DOHH2 (cell line): ENCODE results near the gene CWH43.

Experiments
- H3F3A ChIP-seq: fragments of 200-600 bp; sonication (generic), shearing (Covaris generic); 2 replicates; pipeline ENCODE4 v1.6.0; 2016; ENCODE audit warnings: antibody characterized with exemption, mild to moderate bottlenecking; ENCODE audit not compliant: control insufficient read depth, insufficient read depth
- H3K27ac ChIP-seq: fragments of 200-600 bp; sonication (generic); 2 replicates; pipeline ENCODE4 v1.5.1; 2014; ENCODE audit warnings: low read depth, mild to moderate bottlenecking, low read length, moderate library complexity
- H3K27me3 ChIP-seq: fragments of 200-600 bp; sonication (generic); 2 replicates; pipeline ENCODE4 v1.6.1; 2014; ENCODE audit warnings: mild to moderate bottlenecking, low read length, mixed read lengths; ENCODE audit not compliant: control insufficient read depth
- H3K36me3 ChIP-seq: fragments of 200-600 bp; sonication (generic); 2 replicates; pipeline ENCODE4 v1.6.1; 2014; ENCODE audit warnings: mild to moderate bottlenecking, low read length, moderate library complexity, mixed read lengths; ENCODE audit not compliant: control insufficient read depth
- H3K4me1 ChIP-seq: fragments of 200-600 bp; sonication (generic); 2 replicates; pipeline ENCODE4 v1.6.1; 2014; ENCODE audit warnings: mild to moderate bottlenecking, low read length, mixed read lengths; ENCODE audit not compliant: control insufficient read depth
- H3K4me2 ChIP-seq: fragments of 200-600 bp; sonication (generic); 2 replicates; pipeline ENCODE4 v1.6.0; 2014; ENCODE audit warnings: mild to moderate bottlenecking, low read length, moderate library complexity
- H3K4me3 ChIP-seq: fragments of 200-600 bp; sonication (generic); 2 replicates; pipeline ENCODE4 v1.5.1; 2014; ENCODE audit warnings: mild to moderate bottlenecking, low read length, mixed read lengths
- H3K79me2 ChIP-seq: fragments of 200-600 bp; sonication (generic); 2 replicates; pipeline ENCODE4 v1.6.1; 2014; ENCODE audit warnings: mild to moderate bottlenecking, low read length, mixed read lengths; ENCODE audit not compliant: control insufficient read depth
- H3K9me2 ChIP-seq: fragments of 200-600 bp; sonication (generic); replicated peaks from 2 replicates; pipeline ENCODE4 v1.6.1; 2014; ENCODE audit warnings: mild to moderate bottlenecking, low read length, mixed read lengths; ENCODE audit not compliant: control insufficient read depth
- H3K9me3 ChIP-seq: fragments of 200-600 bp; sonication (generic); 2 replicates; pipeline ENCODE4 v1.6.1; 2014; ENCODE audit warnings: antibody characterized with exemption, low read length, mixed read lengths; ENCODE audit not compliant: control insufficient read depth, insufficient read depth
- H4K20me1 ChIP-seq: fragments of 200-600 bp; sonication (generic); 2 replicates; pipeline ENCODE4 v1.6.0; 2014; ENCODE audit warnings: low read depth, mild to moderate bottlenecking, antibody characterized with exemption, low read length, moderate library complexity; ENCODE audit not compliant: control insufficient read depth, insufficient read depth
- EZH2phosphoT487 ChIP-seq: fragments of 200-600 bp; sonication (generic); IDR thresholded peaks from 2 replicates; pipeline ENCODE4 v1.6.1; 2017; ENCODE audit warnings: borderline replicate concordance, mild to moderate bottlenecking, antibody characterized with exemption, low read length, moderate library complexity, mixed read lengths
- TF ChIP-seq, protein P1 (sequence below): fragments of 200-600 bp; sonication (generic); IDR thresholded peaks from one replicate; pipeline ENCODE4 v1.5.1; 2014; ENCODE audit warnings: antibody characterized with exemption, mild to moderate bottlenecking, low read depth, low read length; ENCODE audit not compliant: poor library complexity, severe bottlenecking

CWH43 gene

DNA sequence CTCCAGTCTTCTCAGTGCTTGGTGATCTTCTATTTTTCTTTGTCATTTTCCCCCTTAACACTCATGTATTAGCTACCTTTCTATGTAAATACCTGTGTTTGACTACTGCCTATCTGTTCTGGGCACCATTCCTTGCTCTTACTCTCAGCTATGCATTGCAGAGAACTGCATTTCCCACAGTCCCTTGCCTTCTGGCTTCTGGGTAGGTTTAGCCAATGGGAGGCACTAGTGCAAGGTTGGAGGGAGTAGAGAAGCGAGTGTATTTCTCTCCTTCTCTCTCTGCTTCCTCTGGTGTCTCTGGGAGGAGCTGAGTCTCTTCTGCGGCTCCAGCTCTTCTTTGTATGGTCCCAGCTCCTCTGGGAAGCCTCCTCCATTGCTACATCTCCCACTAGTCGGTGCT lies 50.5 kb downstream of the CWH43 start:
- Histone ChIP-seq H3K9me3 (no peaks in the 10 kb centered on the region), H3K4me3 (no peak overlapping the region)

DNA sequence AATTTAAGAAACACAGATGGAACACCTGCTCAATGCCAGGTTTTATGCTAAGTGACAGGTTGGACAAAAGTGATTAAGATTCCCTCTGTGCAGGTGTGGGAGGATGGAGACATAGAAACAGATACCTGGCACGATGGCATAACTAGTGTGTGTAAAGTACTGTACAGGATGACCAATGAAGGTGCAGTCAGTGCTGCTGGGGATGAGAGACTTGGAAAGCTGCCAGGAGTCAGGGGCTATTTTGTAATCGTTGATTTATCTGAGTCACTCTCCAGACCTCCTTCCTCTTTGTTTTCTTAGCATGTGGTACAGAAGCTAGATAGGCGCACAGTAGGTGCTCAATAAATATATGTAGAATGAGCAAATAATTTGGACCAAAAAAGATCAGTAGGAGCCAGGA lies 58.2 kb downstream of the CWH43 start:
- no peak for TF ChIP-seq EZH2phosphoT487
- TF ChIP-seq, protein P1, sequence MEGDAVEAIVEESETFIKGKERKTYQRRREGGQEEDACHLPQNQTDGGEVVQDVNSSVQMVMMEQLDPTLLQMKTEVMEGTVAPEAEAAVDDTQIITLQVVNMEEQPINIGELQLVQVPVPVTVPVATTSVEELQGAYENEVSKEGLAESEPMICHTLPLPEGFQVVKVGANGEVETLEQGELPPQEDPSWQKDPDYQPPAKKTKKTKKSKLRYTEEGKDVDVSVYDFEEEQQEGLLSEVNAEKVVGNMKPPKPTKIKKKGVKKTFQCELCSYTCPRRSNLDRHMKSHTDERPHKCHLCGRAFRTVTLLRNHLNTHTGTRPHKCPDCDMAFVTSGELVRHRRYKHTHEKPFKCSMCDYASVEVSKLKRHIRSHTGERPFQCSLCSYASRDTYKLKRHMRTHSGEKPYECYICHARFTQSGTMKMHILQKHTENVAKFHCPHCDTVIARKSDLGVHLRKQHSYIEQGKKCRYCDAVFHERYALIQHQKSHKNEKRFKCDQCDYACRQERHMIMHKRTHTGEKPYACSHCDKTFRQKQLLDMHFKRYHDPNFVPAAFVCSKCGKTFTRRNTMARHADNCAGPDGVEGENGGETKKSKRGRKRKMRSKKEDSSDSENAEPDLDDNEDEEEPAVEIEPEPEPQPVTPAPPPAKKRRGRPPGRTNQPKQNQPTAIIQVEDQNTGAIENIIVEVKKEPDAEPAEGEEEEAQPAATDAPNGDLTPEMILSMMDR = no peak
- no peaks in the 10 kb centered on the region for H3K36me3 ChIP-seq
- H3K4me2 ChIP-seq = no peak overlapping the region
- H3K27me3 ChIP-seq = no peaks in the 10 kb centered on the region
- no peaks in the 10 kb centered on the region for H3K9me2 ChIP-seq
- H4K20me1 ChIP-seq = no peaks in the 10 kb centered on the region
- no peak overlapping the region for H3K27ac ChIP-seq
- no peaks in the 10 kb centered on the region for H3K9me3 ChIP-seq
- no peaks in the 10 kb centered on the region for H3F3A ChIP-seq
- H3K4me1 ChIP-seq = no peaks in the 10 kb centered on the region
- no peaks in the 10 kb centered on the region for H3K79me2 ChIP-seq
- no peak overlapping the region for H3K4me3 ChIP-seq

More for the DNA sequence above, 50.5 kb downstream of the CWH43 start:
- Histone ChIP-seq H3K4me2 (no peak overlapping the region), H3F3A (no peaks in the 10 kb centered on the region), H3K9me2 (no peaks in the 10 kb centered on the region), H3K4me1 (no peaks in the 10 kb centered on the region), H3K79me2 (no peaks in the 10 kb centered on the region), H3K27ac (no peak overlapping the region), H4K20me1 (no peaks in the 10 kb centered on the region), H3K27me3 (peaks cover 6% of the 10 kb centered on the region), H3K36me3 (no peaks in the 10 kb centered on the region)
- no peak for TF ChIP-seq EZH2phosphoT487
- TF ChIP-seq, protein P1 = no peak

DNA sequence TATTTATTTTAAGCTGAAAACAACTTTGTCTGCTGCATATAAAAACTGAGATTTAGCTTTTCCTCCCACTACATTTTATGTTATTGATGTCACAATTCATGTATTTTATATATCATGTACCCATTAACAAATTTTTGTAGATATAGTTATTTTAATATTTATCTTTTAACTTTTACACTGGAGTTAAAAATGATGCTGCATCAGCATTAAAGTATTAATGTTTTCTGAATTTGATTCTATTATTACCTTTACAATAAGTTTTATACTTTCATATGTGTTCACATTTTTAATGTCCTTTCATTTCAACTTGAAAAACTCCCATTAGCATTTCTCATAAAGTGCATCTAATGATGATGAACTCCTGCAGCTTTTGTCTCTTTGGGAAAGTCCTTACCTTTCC lies 72.2 kb downstream of the CWH43 start:
- H3K4me3 ChIP-seq = no peak overlapping the region
- no peak overlapping the region for H3K27ac ChIP-seq
- H3K4me1 ChIP-seq = no peaks in the 10 kb centered on the region
- no peaks in the 10 kb centered on the region for H3K9me2 ChIP-seq
- H3K36me3 ChIP-seq = no peaks in the 10 kb centered on the region
- no peaks in the 10 kb centered on the region for H3K27me3 ChIP-seq
- TF ChIP-seq EZH2phosphoT487 = no peak
- TF ChIP-seq, protein P1 = no peak
- H3K4me2 ChIP-seq = no peak overlapping the region
- H4K20me1 ChIP-seq = no peaks in the 10 kb centered on the region
- no peaks in the 10 kb centered on the region for H3K79me2 ChIP-seq
- no peaks in the 10 kb centered on the region for H3F3A ChIP-seq
- 0 out of 2 replicates have a peak, but pooled peaks cover 3% of the 10 kb centered on the region for H3K9me3 ChIP-seq
